ENCODE data around the gene DPP3.

DNA sequence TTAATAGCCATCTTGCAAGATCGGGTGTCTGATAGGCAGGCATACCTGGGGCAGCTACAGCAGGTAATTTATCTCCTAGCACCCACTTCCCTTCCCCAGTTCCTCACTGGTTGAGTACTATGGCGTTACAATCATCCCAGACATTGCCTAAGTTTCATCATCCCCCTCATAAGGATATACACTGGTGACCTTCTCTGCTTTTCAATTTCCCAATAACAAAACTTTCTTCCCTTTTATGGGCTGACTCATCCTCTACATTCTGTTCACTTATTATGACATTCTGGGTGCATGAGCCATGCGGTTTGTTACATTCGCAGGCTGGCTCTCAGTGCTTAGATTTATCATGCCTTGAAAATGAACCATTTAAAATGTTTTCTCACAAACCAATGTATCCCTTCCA is 36.6 kb upstream of the DPP3 start:
- TF ChIP-seq, protein P1, sequence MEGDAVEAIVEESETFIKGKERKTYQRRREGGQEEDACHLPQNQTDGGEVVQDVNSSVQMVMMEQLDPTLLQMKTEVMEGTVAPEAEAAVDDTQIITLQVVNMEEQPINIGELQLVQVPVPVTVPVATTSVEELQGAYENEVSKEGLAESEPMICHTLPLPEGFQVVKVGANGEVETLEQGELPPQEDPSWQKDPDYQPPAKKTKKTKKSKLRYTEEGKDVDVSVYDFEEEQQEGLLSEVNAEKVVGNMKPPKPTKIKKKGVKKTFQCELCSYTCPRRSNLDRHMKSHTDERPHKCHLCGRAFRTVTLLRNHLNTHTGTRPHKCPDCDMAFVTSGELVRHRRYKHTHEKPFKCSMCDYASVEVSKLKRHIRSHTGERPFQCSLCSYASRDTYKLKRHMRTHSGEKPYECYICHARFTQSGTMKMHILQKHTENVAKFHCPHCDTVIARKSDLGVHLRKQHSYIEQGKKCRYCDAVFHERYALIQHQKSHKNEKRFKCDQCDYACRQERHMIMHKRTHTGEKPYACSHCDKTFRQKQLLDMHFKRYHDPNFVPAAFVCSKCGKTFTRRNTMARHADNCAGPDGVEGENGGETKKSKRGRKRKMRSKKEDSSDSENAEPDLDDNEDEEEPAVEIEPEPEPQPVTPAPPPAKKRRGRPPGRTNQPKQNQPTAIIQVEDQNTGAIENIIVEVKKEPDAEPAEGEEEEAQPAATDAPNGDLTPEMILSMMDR (IDR thresholded peaks at IDR 0.05) = no peak
- TF ChIP-seq POLR2A (IDR thresholded peaks at IDR 0.05) = no peak
